IMR-90 (cell line): Measurements from ENCODE around the gene CELA1. TPM values are rescaled to one million over a fixed set of nuclear protein-coding genes. Genes with fewer than 3 reads are reported as not detected.

ENCODE experiments used
- CEBPB ChIP-seq: IDR thresholded peaks from 2 replicates; pipeline ENCODE4 v1.6.1; 2012; ENCODE audit warnings: low read depth, low read length, improper control_type of control experiment
- ELK1 ChIP-seq: fragments of 150-350 bp; IDR thresholded peaks from 2 replicates; pipeline ENCODE4 v1.6.1; 2016; ENCODE audit warnings: low read depth, mild to moderate bottlenecking, low read length, moderate library complexity, borderline replicate concordance
- RAD21 ChIP-seq: IDR thresholded peaks from 2 replicates; pipeline ENCODE4 v1.6.1; 2012; ENCODE audit warnings: low read length, improper control_type of control experiment
- RFX5 ChIP-seq: IDR thresholded peaks from 2 replicates; pipeline ENCODE4 v1.8.0; 2012; ENCODE audit warnings: low read depth, mild to moderate bottlenecking, low read length, moderate library complexity
- SMC3 ChIP-seq: fragments of 150-350 bp; IDR thresholded peaks from 2 replicates; pipeline ENCODE4 v1.6.1; 2016; ENCODE audit warnings: low read depth, mild to moderate bottlenecking, antibody characterized with exemption, low read length, moderate library complexity
- polyA plus RNA-seq, 3 experiments: library from polyadenylated mRNA; depleted of rRNA; stranded (reverse); fragments of >200 nt; gene quantifications; 2 replicates each; pipeline ENCODE4 v1.2.3, GENCODE V29; 2012; ENCODE audit warnings: low replicate concordance in 1 of 3
- total RNA-seq: library from RNA; depleted of rRNA; stranded (reverse); fragments of >200 nt; gene quantifications from 2 replicates; pipeline ENCODE4 v1.2.3, GENCODE V29; 2012

CELA1 gene
- total and polyA plus RNA-seq, 2 of the 4 experiments (the other 2 are of a cell fraction) = not detected

GRCh38 chr12:51393676-51394545 lies 47.4 kb upstream of the CELA1 start (continued):
- TF ChIP-seq RAD21 = no peak
- no peak for TF ChIP-seq RFX5
- TF ChIP-seq SMC3 = no peak
- no peak for TF ChIP-seq ELK1
- TF ChIP-seq CEBPB = no peak
